HCT116 (cell line): Measurements from ENCODE around the gene MLLT3. TPM values are rescaled to one million over a fixed set of nuclear protein-coding genes. Genes with fewer than 3 reads are reported as not detected.

ENCODE experiments used
- ATAC-seq: fragments of 200-7000 bp; cut with Tn5 transposase; 2 replicates; pipeline ENCODE4 v1.9.1; 2020; ENCODE audit warnings: mild to moderate bottlenecking, moderate library complexity
- BruUV-seq: library from RNA; stranded (reverse); fragments of 400-500 nt; replicated peaks from 2 replicates; lab custom pipeline; 2021; lab: Mats Ljungman, UMichigan
- CTCF ChIA-PET: fragments of 300-600 bp; sonication (Branson Sonifier 250); formaldehyde crosslinking; loops from one replicate; lab custom pipeline; 2021; ENCODE audit warnings: antibody characterized with exemption; lab: Charles Lee
- POLR2A ChIA-PET: fragments of 300-600, 350-600 bp; sonication (Branson Sonifier 250); formaldehyde crosslinking; loops from one replicate; lab custom pipeline; 2021; ENCODE audit warnings: antibody characterized with exemption; lab: Charles Lee
- RAD21 ChIA-PET, 2 experiments: fragments of 300-600 bp; sonication (Branson Sonifier 250); formaldehyde crosslinking; loops; one replicate each; lab custom pipeline; 2023; ENCODE audit warnings: low total read pairs in 2 of 2; ENCODE audit not compliant: uncharacterized antibody in 2 of 2, unreplicated experiment in 2 of 2, low non-redundant PET in 1 of 2; lab: Charles Lee
- DNase-seq: peaks from one replicate; pipeline ENCODE4 v3.0.0-alpha.2; 2010; ENCODE audit warnings: low read depth, low spot score
- H2AFZ ChIP-seq: fragments of 200-600 bp; shearing (Covaris generic), sonication (generic); 2 replicates; pipeline ENCODE4 v1.6.1; 2017; ENCODE audit warnings: low read depth, mixed run types, mixed read lengths, antibody characterized with exemption, low read length; ENCODE audit not compliant: poor library complexity, severe bottlenecking
- H3K27ac ChIP-seq: 2 replicates; pipeline ENCODE4 v1.5.1; 2012; ENCODE audit warnings: low read depth, low read length
- H3K27me3 ChIP-seq: fragments of 200-600 bp; sonication (generic); 2 replicates; pipeline ENCODE4 v1.6.1; 2016; ENCODE audit warnings: mixed run types, low read length, mixed read lengths; ENCODE audit not compliant: insufficient read depth
- H3K36me3 ChIP-seq, 2 experiments: fragments of 200-500 bp in 1 of 2; fragments of 200-600 bp in 1 of 2; sonication (Bioruptor generic) in 1 of 2; sonication (generic) in 1 of 2; 2 replicates each; pipeline versions ENCODE4 v1.5.1 to v1.6.1; 2014 to 2016; ENCODE audit warnings: low read length in 2 of 2, inconsistent platforms in 1 of 2, mixed read lengths in 1 of 2, mixed run types in 1 of 2; ENCODE audit not compliant: insufficient read depth in 2 of 2, control insufficient read depth in 1 of 2
- H3K4me1 ChIP-seq, 2 experiments: fragments of 200-600 bp in 1 of 2; sonication (generic) in 1 of 2; 2 replicates each; pipeline versions ENCODE4 v1.5.1 to v1.6.1; 2012 to 2017; ENCODE audit warnings: low read length in 2 of 2, inconsistent platforms in 1 of 2, mild to moderate bottlenecking in 1 of 2, mixed read lengths in 1 of 2, mixed run types in 1 of 2, moderate library complexity in 1 of 2; ENCODE audit not compliant: insufficient read depth in 2 of 2, control insufficient read depth in 1 of 2
- H3K4me2 ChIP-seq: fragments of 200-600 bp; sonication (generic); 2 replicates; pipeline ENCODE4 v1.6.1; 2017; ENCODE audit warnings: mixed run types, low read length, mixed read lengths
- H3K4me3 ChIP-seq, 2 experiments: fragments of 200-600 bp in 1 of 2; sonication (generic) in 1 of 2; replicated peaks in 1 of 2; 2 replicates each; pipeline ENCODE4 v1.5.1; 2011 to 2016; ENCODE audit warnings: low read length in 2 of 2, control low read depth in 1 of 2, low read depth in 1 of 2, mild to moderate bottlenecking in 1 of 2, mixed read lengths in 1 of 2, mixed run types in 1 of 2
- H3K79me2 ChIP-seq: fragments of 200-600 bp; sonication (generic); 2 replicates; pipeline ENCODE4 v1.6.1; 2017; ENCODE audit warnings: mild to moderate bottlenecking, mixed run types, low read length, moderate library complexity, mixed read lengths; ENCODE audit not compliant: insufficient read depth
- H3K9ac ChIP-seq: fragments of 200-600 bp; sonication (generic); 2 replicates; pipeline ENCODE4 v1.6.1; 2016; ENCODE audit warnings: low read length, mixed read lengths
- H3K9me2 ChIP-seq: fragments of 200-600 bp; sonication (generic), shearing (Covaris generic); 2 replicates; pipeline ENCODE4 v1.6.1; 2017; ENCODE audit warnings: mixed run types, mild to moderate bottlenecking, moderate library complexity; ENCODE audit not compliant: insufficient read depth
- H3K9me3 ChIP-seq, 2 experiments: fragments of 200-500 bp in 1 of 2; fragments of 200-600 bp in 1 of 2; sonication (Bioruptor generic) in 1 of 2; sonication (generic) in 1 of 2; 2 replicates each; pipeline ENCODE4 v1.6.1; 2014 to 2017; ENCODE audit warnings: low read length in 2 of 2, mixed read lengths in 2 of 2, inconsistent platforms in 1 of 2, low read depth in 1 of 2, mild to moderate bottlenecking in 1 of 2, mixed run types in 1 of 2, moderate library complexity in 1 of 2; ENCODE audit not compliant: control insufficient read depth in 1 of 2, insufficient read depth in 1 of 2
- H4K20me1 ChIP-seq: fragments of 200-600 bp; sonication (generic), shearing (Covaris generic); 2 replicates; pipeline ENCODE4 v1.6.1; 2017; ENCODE audit warnings: mixed run types, mild to moderate bottlenecking, moderate library complexity; ENCODE audit not compliant: insufficient read depth
- CEBPB ChIP-seq: IDR thresholded peaks from 2 replicates; pipeline ENCODE4 v1.6.1; 2012; ENCODE audit warnings: low read depth
- ELF1 ChIP-seq: IDR thresholded peaks from 2 replicates; pipeline ENCODE4 v1.6.1; 2012; ENCODE audit warnings: low read depth, borderline replicate concordance
- JUND ChIP-seq: IDR thresholded peaks from 2 replicates; pipeline ENCODE4 v1.6.1; 2012
- POLR2A ChIP-seq: IDR thresholded peaks from 2 replicates; pipeline ENCODE4 v1.7.0; 2011; ENCODE audit warnings: borderline replicate concordance; ENCODE audit not compliant: insufficient read depth, insufficient read length; ENCODE audit errors: extremely low read depth
- POLR2AphosphoS5 ChIP-seq: IDR thresholded peaks from 2 replicates; pipeline ENCODE4 v1.6.1; 2011; ENCODE audit warnings: mild to moderate bottlenecking, low read depth, low read length, moderate library complexity
- REST ChIP-seq: IDR thresholded peaks from 2 replicates; pipeline ENCODE4 v1.6.1; 2012; ENCODE audit warnings: low read depth
- SIN3A ChIP-seq: IDR thresholded peaks from 2 replicates; pipeline ENCODE4 v1.6.1; 2012; ENCODE audit warnings: low read depth
- SRF ChIP-seq: IDR thresholded peaks from 2 replicates; pipeline ENCODE4 v1.6.1; 2012; ENCODE audit warnings: low read depth
- YY1 ChIP-seq: IDR thresholded peaks from 2 replicates; pipeline ENCODE4 v1.6.1; 2011; ENCODE audit warnings: low read length, low read depth, moderate library complexity, mild to moderate bottlenecking; ENCODE audit not compliant: insufficient replicate concordance; ENCODE audit errors: extremely low read depth
- ZFX ChIP-seq: fragments of 450-650 bp; IDR thresholded peaks from 2 replicates; pipeline ENCODE4 v1.6.1; 2017
- intact Hi-C: fragments of 100-400 bp; cut with micrococcal nuclease; formaldehyde crosslinking; loops from 2 replicates; pipeline ENCODE4 v1.10.0; 2022
- total RNA-seq: library from RNA; stranded (reverse); gene quantifications from one replicate; pipeline ENCODE4 v1.2.1, GENCODE V29; 2021; ENCODE audit not compliant: unreplicated experiment
- TF ChIP-seq, protein P1 (sequence below): IDR thresholded peaks from 2 replicates; pipeline ENCODE4 v1.6.1; 2011; ENCODE audit warnings: mild to moderate bottlenecking, low read length, moderate library complexity; ENCODE audit not compliant: insufficient replicate concordance; ENCODE audit errors: extremely low read depth
- TF ChIP-seq, protein P2 (sequence below): IDR thresholded peaks from 2 replicates; pipeline ENCODE4 v1.6.1; 2012
- TF ChIP-seq, protein P3 (sequence below), 3 experiments: fragments of 200-600 bp in 1 of 3; sonication (generic) in 1 of 3; IDR thresholded peaks in 2 of 3; conservative IDR thresholded peaks in 1 of 3; 2 replicates each; pipeline ENCODE4 v1.5.1; 2012 to 2017; ENCODE audit warnings: low read depth in 2 of 3, low read length in 2 of 3, antibody characterized with exemption in 1 of 3, borderline replicate concordance in 1 of 3, control low read depth in 1 of 3, mild to moderate bottlenecking in 1 of 3, mixed read lengths in 1 of 3, mixed run types in 1 of 3, moderate library complexity in 1 of 3; ENCODE audit not compliant: insufficient read depth in 1 of 3

The MLLT3 gene
- total RNA-seq, 1 experiment from 2014 or later = 4.3 TPM

GRCh38 chr9:20562051-20562450 is 60.2 kb downstream of the MLLT3 start:
- DNase-seq (no peak), ATAC-seq (no peak)
- Histone ChIP-seq H3K27me3 (peaks cover 23% of the 10 kb centered on the region), H3K4me3 (no peak overlapping the region), H3K27ac (no peak overlapping the region), H3K36me3 (no peaks in the 10 kb centered on the region), H3K9me2 (no peaks in the 10 kb centered on the region), H3K4me2 (no peak overlapping the region), H2AFZ (no peak overlapping the region), H3K79me2 (no peaks in the 10 kb centered on the region), H3K4me1 (no peaks in the 10 kb centered on the region), H3K9me3 (no peaks in the 10 kb centered on the region), H3K9ac (no peak overlapping the region), H4K20me1 (no peaks in the 10 kb centered on the region)
- TF ChIP-seq SIN3A (no peak), JUND (no peak), POLR2A (no peak), ZFX (no peak), YY1 (no peak), ELF1 (no peak), SRF (no peak), REST (no peak), CEBPB (no peak), POLR2AphosphoS5 (no peak)
- TF ChIP-seq, protein P1, sequence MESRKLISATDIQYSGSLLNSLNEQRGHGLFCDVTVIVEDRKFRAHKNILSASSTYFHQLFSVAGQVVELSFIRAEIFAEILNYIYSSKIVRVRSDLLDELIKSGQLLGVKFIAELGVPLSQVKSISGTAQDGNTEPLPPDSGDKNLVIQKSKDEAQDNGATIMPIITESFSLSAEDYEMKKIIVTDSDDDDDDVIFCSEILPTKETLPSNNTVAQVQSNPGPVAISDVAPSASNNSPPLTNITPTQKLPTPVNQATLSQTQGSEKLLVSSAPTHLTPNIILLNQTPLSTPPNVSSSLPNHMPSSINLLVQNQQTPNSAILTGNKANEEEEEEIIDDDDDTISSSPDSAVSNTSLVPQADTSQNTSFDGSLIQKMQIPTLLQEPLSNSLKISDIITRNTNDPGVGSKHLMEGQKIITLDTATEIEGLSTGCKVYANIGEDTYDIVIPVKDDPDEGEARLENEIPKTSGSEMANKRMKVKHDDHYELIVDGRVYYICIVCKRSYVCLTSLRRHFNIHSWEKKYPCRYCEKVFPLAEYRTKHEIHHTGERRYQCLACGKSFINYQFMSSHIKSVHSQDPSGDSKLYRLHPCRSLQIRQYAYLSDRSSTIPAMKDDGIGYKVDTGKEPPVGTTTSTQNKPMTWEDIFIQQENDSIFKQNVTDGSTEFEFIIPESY = no peak
- TF ChIP-seq, protein P2, sequence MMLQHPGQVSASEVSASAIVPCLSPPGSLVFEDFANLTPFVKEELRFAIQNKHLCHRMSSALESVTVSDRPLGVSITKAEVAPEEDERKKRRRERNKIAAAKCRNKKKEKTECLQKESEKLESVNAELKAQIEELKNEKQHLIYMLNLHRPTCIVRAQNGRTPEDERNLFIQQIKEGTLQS = no peak
- TF ChIP-seq, protein P3, sequence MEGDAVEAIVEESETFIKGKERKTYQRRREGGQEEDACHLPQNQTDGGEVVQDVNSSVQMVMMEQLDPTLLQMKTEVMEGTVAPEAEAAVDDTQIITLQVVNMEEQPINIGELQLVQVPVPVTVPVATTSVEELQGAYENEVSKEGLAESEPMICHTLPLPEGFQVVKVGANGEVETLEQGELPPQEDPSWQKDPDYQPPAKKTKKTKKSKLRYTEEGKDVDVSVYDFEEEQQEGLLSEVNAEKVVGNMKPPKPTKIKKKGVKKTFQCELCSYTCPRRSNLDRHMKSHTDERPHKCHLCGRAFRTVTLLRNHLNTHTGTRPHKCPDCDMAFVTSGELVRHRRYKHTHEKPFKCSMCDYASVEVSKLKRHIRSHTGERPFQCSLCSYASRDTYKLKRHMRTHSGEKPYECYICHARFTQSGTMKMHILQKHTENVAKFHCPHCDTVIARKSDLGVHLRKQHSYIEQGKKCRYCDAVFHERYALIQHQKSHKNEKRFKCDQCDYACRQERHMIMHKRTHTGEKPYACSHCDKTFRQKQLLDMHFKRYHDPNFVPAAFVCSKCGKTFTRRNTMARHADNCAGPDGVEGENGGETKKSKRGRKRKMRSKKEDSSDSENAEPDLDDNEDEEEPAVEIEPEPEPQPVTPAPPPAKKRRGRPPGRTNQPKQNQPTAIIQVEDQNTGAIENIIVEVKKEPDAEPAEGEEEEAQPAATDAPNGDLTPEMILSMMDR (IDR thresholded peaks at IDR 0.05 in 2 of 3, conservative IDR thresholded peaks at IDR 0.05 in 1 of 3; ENCODE audit: borderline replicate concordance in 1 of 3, insufficient read depth in 1 of 3, low read depth in 2 of 3, low read length in 2 of 3) = no peak
- intact Hi-C loops = loop anchor here (5.0 kb wide), 1 partner anchor 50 kb away; no protein-coding TSS in a partner anchor
- BruUV-seq = no TSS peak
- CTCF ChIA-PET = no interaction called here
- RAD21 ChIA-PET = no interaction called here
- POLR2A ChIA-PET = no interaction called here
